Measurements from ENCODE around the gene NCKAP1. TPM values are rescaled to one million over a fixed set of nuclear protein-coding genes. Genes with fewer than 3 reads are reported as not detected.
A peak's percentile ranks its signal among the peaks of the same experiment; 100 is the strongest.

NCKAP1 gene
- total and polyA plus RNA-seq, 8 donors, result 16.9 to 75.6 (median 42.8) TPM

- intact Hi-C loops (cut with DNase I), result no loop called here
- ATAC-seq (no peak), FAIRE-seq (peak; percentile 75), DNase-seq (no peak)
- Histone ChIP-seq H3K27ac (no peak overlapping the region), H3K9me3 (no peaks in the 10 kb centered on the region), H3K36me3 (no peaks in the 10 kb centered on the region), H3K27me3 (no peaks in the 10 kb centered on the region), H3K4me3 (no peak overlapping the region), H3K4me1 (peaks cover 8 to 33% (median 27%) of the 10 kb centered on the region in 3 donors)
- TF ChIP-seq, protein P1, sequence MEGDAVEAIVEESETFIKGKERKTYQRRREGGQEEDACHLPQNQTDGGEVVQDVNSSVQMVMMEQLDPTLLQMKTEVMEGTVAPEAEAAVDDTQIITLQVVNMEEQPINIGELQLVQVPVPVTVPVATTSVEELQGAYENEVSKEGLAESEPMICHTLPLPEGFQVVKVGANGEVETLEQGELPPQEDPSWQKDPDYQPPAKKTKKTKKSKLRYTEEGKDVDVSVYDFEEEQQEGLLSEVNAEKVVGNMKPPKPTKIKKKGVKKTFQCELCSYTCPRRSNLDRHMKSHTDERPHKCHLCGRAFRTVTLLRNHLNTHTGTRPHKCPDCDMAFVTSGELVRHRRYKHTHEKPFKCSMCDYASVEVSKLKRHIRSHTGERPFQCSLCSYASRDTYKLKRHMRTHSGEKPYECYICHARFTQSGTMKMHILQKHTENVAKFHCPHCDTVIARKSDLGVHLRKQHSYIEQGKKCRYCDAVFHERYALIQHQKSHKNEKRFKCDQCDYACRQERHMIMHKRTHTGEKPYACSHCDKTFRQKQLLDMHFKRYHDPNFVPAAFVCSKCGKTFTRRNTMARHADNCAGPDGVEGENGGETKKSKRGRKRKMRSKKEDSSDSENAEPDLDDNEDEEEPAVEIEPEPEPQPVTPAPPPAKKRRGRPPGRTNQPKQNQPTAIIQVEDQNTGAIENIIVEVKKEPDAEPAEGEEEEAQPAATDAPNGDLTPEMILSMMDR (IDR thresholded peaks at IDR 0.05), result no peak
These were observed 10.1 kb downstream of the NCKAP1 start for GRCh38 chr2:183028108-183028507.

DNA sequence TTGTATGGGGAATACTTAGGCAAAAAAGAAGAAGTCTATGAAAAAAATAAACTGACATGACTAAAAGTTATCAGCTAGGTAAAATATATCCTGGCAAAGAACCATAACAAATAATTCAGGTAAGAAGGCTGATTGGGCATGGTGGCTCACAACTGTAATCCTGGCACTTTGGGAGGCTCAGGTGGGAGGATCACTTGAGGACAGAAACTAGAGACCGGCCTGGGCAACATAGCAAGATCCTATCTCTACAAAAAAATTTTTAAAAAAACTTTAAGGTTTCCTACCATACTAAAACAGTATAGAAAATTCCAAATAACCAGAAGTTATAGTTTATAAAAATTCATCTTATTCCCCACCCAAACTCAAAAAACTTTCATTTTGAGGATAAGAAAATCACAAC lies 10.8 kb downstream of the NCKAP1 start:
- H3K36me3 ChIP-seq, result peaks cover 0 to 5% (median 0%) of the 10 kb centered on the region in 3 donors
- FAIRE-seq, result no peak
- intact Hi-C loops (cut with DNase I), result no loop called here
- H3K9me3 ChIP-seq, result no peaks in the 10 kb centered on the region
- H3K27me3 ChIP-seq, result no peaks in the 10 kb centered on the region
- H3K4me3 ChIP-seq, result no peak overlapping the region
- DNase-seq, result no peak
- no peak for ATAC-seq
- H3K4me1 ChIP-seq, result peaks cover 8 to 32% (median 22%) of the 10 kb centered on the region in 3 donors
- H3K27ac ChIP-seq, result no peak overlapping the region
- TF ChIP-seq, protein P1 (IDR thresholded peaks at IDR 0.05), result no peak
- WGBS, 2 donors, result 100% methylated on average over 1 of the region's 1 CpG

- no peak overlapping the region for H3K4me3 ChIP-seq
- peaks cover 8 to 22% (median 13%) of the 10 kb centered on the region in 3 donors for H3K4me1 ChIP-seq
- FAIRE-seq (no peak), ATAC-seq (peak in 2 of 4 donors; percentile 39 to 45), DNase-seq (no peak)
- 52% methylated on average over 2 of the region's 2 CpGs for WGBS, 2 donors
- peaks cover 0 to 6% (median 0%) of the 10 kb centered on the region in 3 donors for H3K36me3 ChIP-seq
- no peaks in the 10 kb centered on the region for H3K9me3 ChIP-seq
- H3K27me3 ChIP-seq, result no peaks in the 10 kb centered on the region
- intact Hi-C loops (cut with DNase I), result no loop called here
- TF ChIP-seq, protein P1 (IDR thresholded peaks at IDR 0.05), result no peak
- no peak overlapping the region for H3K27ac ChIP-seq
These were observed 11.8 kb downstream of the NCKAP1 start for GRCh38 chr2:183026424-183026823.

GRCh38 chr2:183025993-183026392 lies 12.3 kb downstream of the NCKAP1 start:
- ATAC-seq, result no peak
- no peak for DNase-seq
- peaks cover 8 to 18% (median 9%) of the 10 kb centered on the region in 3 donors for H3K4me1 ChIP-seq

More at GRCh38 chr2:183025993-183026392, 12.3 kb downstream of the NCKAP1 start:
- FAIRE-seq, result no peak
- TF ChIP-seq, protein P1 (IDR thresholded peaks at IDR 0.05), result no peak
- peaks cover 0 to 6% (median 0%) of the 10 kb centered on the region in 3 donors for H3K36me3 ChIP-seq
- intact Hi-C loops (cut with DNase I), result no loop called here
- H3K4me3 ChIP-seq, result no peak overlapping the region
- WGBS, 2 donors, result 89 to 92% methylated on average over 3 of the region's 3 CpGs
- no peaks in the 10 kb centered on the region for H3K9me3 ChIP-seq
- H3K27ac ChIP-seq, result no peak overlapping the region
- H3K27me3 ChIP-seq, result no peaks in the 10 kb centered on the region
